Measurements from ENCODE around the gene UBE2D2. TPM values are rescaled to one million over a fixed set of nuclear protein-coding genes. Genes with fewer than 3 reads are reported as not detected.

UBE2D2 gene
- total RNA-seq, 1 experiment from 2014 or later: 115 TPM

DNA sequence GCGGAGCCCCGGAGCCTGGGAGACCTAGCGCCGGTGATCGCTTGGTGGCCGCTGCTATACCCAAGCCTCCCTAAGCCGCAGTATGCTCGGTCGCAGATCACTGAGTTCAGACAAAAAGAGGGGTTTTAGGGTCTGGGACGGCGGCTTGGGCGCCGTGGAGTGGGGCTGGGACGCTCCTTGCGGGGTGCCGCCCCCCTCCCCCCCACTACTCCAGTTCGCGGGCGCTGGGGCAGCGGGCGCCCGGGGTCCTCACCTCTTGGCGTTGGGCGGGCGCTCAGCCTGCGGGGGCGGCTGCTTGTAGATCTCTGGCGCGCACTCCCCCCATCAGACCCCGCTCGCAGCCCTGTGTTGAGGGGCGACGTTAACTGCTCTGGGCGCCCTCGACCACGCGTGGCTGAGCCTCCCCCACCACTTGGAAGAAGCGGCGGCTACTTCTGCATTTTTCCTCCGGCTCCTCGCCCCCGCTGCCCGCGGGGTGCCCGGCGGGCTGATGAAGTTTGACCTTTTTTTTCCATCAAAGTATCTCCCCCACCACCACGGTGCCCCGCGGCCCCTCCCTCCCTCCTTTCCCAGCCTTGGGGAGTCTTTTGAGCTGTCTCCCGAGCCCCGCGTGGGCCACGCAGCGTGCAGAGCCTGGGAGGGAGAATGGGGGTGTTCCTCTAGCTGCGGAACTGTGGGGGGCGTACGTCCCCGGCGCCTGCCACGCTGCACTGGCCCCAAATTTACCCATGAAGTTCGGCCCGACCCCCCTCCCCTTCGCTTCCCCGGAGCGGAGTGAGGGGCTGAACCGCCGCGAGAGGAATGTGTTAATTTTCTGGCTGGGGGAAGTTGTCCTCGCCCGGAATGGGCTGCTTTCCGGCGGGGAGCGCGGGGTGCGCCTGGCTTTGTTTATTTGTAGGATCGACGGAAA is 88.2 kb downstream of the UBE2D2 start:
- peak overlapping the region; percentile 97 for H3K4me3 ChIP-seq
- no peaks in the 10 kb centered on the region for H3K9me2 ChIP-seq (ENCODE audit: insufficient read depth)
- ChIA-PET CTCF (interaction anchor here (0.6 to 1.2 kb wide), 4 partner anchors 29 to 242 kb away, joined by 3 to 8 read pairs (median 4); no protein-coding TSS in a partner anchor), POLR2A (ENCODE audit: unreplicated experiment) (interaction anchor here (0.6 to 1.4 kb wide), 2 partner anchors 13 kb away, joined by 3 to 5 read pairs; no protein-coding TSS in a partner anchor)
- no peaks in the 10 kb centered on the region for H3K36me3 ChIP-seq (ENCODE audit: low read depth)
- TSS peak; percentile 37 for BruUV-seq (replicated peaks)
- no peaks in the 10 kb centered on the region for H3K27me3 ChIP-seq (ENCODE audit: insufficient read depth, low read depth)
- H3K4me2 ChIP-seq: peak overlapping the region; percentile 97
- no peaks in the 10 kb centered on the region for H3K9me3 ChIP-seq (ENCODE audit: insufficient read depth, low read depth)
- H3K79me2 ChIP-seq (ENCODE audit: low read depth): peaks cover 55% of the 10 kb centered on the region
- H4K20me1 ChIP-seq (ENCODE audit: insufficient read depth): peaks cover 32% of the 10 kb centered on the region
- H3F3A ChIP-seq (ENCODE audit: insufficient read depth, low read depth): peaks cover 27% of the 10 kb centered on the region
- TF ChIP-seq EZH2 (IDR thresholded peaks at IDR 0.05; ENCODE audit: low read depth): no peak
- TF ChIP-seq, protein P1, sequence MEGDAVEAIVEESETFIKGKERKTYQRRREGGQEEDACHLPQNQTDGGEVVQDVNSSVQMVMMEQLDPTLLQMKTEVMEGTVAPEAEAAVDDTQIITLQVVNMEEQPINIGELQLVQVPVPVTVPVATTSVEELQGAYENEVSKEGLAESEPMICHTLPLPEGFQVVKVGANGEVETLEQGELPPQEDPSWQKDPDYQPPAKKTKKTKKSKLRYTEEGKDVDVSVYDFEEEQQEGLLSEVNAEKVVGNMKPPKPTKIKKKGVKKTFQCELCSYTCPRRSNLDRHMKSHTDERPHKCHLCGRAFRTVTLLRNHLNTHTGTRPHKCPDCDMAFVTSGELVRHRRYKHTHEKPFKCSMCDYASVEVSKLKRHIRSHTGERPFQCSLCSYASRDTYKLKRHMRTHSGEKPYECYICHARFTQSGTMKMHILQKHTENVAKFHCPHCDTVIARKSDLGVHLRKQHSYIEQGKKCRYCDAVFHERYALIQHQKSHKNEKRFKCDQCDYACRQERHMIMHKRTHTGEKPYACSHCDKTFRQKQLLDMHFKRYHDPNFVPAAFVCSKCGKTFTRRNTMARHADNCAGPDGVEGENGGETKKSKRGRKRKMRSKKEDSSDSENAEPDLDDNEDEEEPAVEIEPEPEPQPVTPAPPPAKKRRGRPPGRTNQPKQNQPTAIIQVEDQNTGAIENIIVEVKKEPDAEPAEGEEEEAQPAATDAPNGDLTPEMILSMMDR (conservative IDR thresholded peaks at IDR 0.05): no peak; the same call in 1 of the 2 replicates
- intact Hi-C loops (cut with micrococcal nuclease; ENCODE audit: unreplicated experiment): loop anchor here (2.0 kb wide), 1 partner anchor 47 kb away; no protein-coding TSS in a partner anchor
- DNase-seq: no peak
- peaks cover 56% of the 10 kb centered on the region for H3K4me1 ChIP-seq (replicated peaks; ENCODE audit: insufficient read depth)
- peak overlapping the region; percentile 74 for H2AFZ ChIP-seq
- no peak overlapping the region for H3K27ac ChIP-seq

DNA sequence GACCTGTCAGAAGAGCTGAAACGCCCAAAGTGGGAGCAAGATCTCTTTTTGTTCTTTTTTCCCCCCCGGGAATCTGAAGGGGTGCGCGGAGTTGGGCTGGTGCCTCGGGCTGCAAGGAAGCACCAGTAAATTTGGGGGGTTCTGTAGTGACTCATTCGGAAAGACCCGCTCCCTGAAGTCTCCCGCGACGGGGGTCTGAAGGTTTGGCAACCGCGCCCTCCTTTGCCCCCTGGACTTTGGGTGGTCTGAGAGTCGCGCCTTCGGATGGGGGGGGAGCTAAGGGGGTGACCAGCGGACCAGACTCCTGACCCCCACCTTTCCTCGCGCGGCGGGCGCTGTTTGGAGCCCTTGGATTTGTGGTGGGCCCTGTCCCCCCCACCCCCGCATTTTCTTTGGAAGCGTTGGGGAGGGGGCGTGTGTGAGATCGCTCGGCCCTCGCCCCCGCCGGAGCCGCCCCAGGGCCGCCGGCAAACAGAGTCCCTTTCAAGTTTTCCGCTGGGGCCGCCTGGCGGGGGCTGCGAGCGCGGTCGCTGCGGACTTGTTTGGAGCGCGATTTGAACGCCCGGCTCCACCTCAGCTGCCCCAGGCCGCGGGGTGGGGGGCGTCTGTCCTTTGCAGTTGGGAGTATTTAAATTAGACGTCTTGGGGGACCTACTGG is 89.0 kb downstream of the UBE2D2 start:
- Histone ChIP-seq H3K79me2 (ENCODE audit: low read depth) (peaks cover 64% of the 10 kb centered on the region), H3F3A (ENCODE audit: insufficient read depth, low read depth) (peaks cover 26% of the 10 kb centered on the region), H3K4me1 (replicated peaks; ENCODE audit: insufficient read depth) (peaks cover 48% of the 10 kb centered on the region), H3K27ac (no peak overlapping the region), H3K4me2 (peak overlapping the region; percentile 97), H2AFZ (no peak overlapping the region), H3K9me3 (ENCODE audit: insufficient read depth, low read depth) (no peaks in the 10 kb centered on the region), H4K20me1 (ENCODE audit: insufficient read depth) (peaks cover 37% of the 10 kb centered on the region), H3K4me3 (peak overlapping the region; percentile 97), H3K36me3 (ENCODE audit: low read depth) (no peaks in the 10 kb centered on the region), H3K27me3 (ENCODE audit: insufficient read depth, low read depth) (no peaks in the 10 kb centered on the region), H3K9me2 (ENCODE audit: insufficient read depth) (no peaks in the 10 kb centered on the region)
- intact Hi-C loops (cut with micrococcal nuclease; ENCODE audit: unreplicated experiment): no loop called here
- ChIA-PET CTCF (interaction anchor here (0.6 to 1.1 kb wide), 2 partner anchors 125 to 241 kb away, joined by 3 to 4 read pairs; no protein-coding TSS in a partner anchor), POLR2A (ENCODE audit: unreplicated experiment) (interaction anchor here (0.6 to 0.7 kb wide), 2 partner anchors 13 to 47 kb away, joined by 3 to 5 read pairs; no protein-coding TSS in a partner anchor)
- no peak for DNase-seq
- BruUV-seq (replicated peaks): no TSS peak
- TF ChIP-seq, protein P1 (conservative IDR thresholded peaks at IDR 0.05): no peak
- no peak for TF ChIP-seq EZH2 (IDR thresholded peaks at IDR 0.05; ENCODE audit: low read depth)

DNA sequence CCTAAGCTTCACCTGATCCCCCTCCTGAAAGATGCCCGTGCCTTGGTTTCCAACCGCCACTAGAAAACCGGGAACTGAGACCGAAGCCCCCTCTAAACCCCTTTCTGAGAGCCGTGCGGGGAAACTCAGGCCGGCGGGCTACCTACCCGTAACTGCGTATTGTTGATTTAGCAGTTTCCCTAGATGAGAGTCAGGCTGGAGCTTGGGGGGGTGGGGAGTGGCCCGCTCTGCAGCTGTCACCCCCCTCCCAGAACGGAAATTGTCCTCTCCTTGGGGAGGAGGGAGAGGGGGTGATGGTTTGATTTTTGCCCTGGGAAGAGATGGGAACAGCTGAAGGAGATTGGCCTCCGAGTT is 89.5 kb downstream of the UBE2D2 start:
- H2AFZ ChIP-seq: no peak overlapping the region
- H3K36me3 ChIP-seq (ENCODE audit: low read depth): no peaks in the 10 kb centered on the region
- H3K27me3 ChIP-seq (ENCODE audit: insufficient read depth, low read depth): no peaks in the 10 kb centered on the region
- DNase-seq: no peak
- TF ChIP-seq, protein P1 (conservative IDR thresholded peaks at IDR 0.05): no peak
- no peak for TF ChIP-seq EZH2 (IDR thresholded peaks at IDR 0.05; ENCODE audit: low read depth)
- H3K4me3 ChIP-seq: peak overlapping the region; percentile 97; the same call in 1 of the 2 replicates
- H3K9me3 ChIP-seq (ENCODE audit: insufficient read depth, low read depth): no peaks in the 10 kb centered on the region
- peaks cover 37% of the 10 kb centered on the region for H4K20me1 ChIP-seq (ENCODE audit: insufficient read depth)
- ChIA-PET POLR2A (ENCODE audit: unreplicated experiment) (interaction anchor here (0.7 kb wide), 1 partner anchor 46 kb away, joined by 5 read pairs; no protein-coding TSS in a partner anchor), CTCF (no interaction called here)
- intact Hi-C loops (cut with micrococcal nuclease; ENCODE audit: unreplicated experiment): loop anchor here (1.0 kb wide), 1 partner anchor 10 kb away; no protein-coding TSS in a partner anchor
- peak overlapping the region; percentile 97 for H3K4me2 ChIP-seq
- no peak overlapping the region for H3K27ac ChIP-seq
- H3K9me2 ChIP-seq (ENCODE audit: insufficient read depth): no peaks in the 10 kb centered on the region
- H3F3A ChIP-seq (ENCODE audit: insufficient read depth, low read depth): peaks cover 26% of the 10 kb centered on the region
- H3K79me2 ChIP-seq (ENCODE audit: low read depth): peaks cover 68% of the 10 kb centered on the region
- BruUV-seq (replicated peaks): no TSS peak
- H3K4me1 ChIP-seq (replicated peaks; ENCODE audit: insufficient read depth): peaks cover 46% of the 10 kb centered on the region

Measured in PC-9 (cell line).